Suprapubic skin (tissue), 4 donors: ENCODE results near the gene CFD.

Source experiments
- EP300 ChIP-seq: sonication (generic); formaldehyde crosslinking; IDR thresholded peaks from one replicate; pipeline ENCODE4 v1.6.1; 2017; ENCODE audit warnings: antibody characterized with exemption
- POLR2A ChIP-seq, 2 donors: fragments of 450-650 bp; IDR thresholded peaks; one replicate each; pipeline ENCODE4 v1.6.1; 2017; ENCODE audit warnings: antibody characterized with exemption in 2 of 2, mild to moderate bottlenecking in 2 of 2, moderate library complexity in 2 of 2
- POLR2AphosphoS5 ChIP-seq, 3 donors: sonication (generic); formaldehyde crosslinking; IDR thresholded peaks; one replicate each; pipeline ENCODE4 v1.6.1; 2017; ENCODE audit warnings: antibody characterized with exemption in 3 of 3
- TF ChIP-seq, protein P1 (sequence below), 2 donors: fragments of 200-600 bp in 1 of 2; fragments of 450-650 bp in 1 of 2; sonication (generic) in 1 of 2; IDR thresholded peaks; one replicate each; pipeline ENCODE4 v1.5.1; 2016 to 2019; ENCODE audit warnings: antibody characterized with exemption in 2 of 2, mild to moderate bottlenecking in 1 of 2, moderate library complexity in 1 of 2

DNA sequence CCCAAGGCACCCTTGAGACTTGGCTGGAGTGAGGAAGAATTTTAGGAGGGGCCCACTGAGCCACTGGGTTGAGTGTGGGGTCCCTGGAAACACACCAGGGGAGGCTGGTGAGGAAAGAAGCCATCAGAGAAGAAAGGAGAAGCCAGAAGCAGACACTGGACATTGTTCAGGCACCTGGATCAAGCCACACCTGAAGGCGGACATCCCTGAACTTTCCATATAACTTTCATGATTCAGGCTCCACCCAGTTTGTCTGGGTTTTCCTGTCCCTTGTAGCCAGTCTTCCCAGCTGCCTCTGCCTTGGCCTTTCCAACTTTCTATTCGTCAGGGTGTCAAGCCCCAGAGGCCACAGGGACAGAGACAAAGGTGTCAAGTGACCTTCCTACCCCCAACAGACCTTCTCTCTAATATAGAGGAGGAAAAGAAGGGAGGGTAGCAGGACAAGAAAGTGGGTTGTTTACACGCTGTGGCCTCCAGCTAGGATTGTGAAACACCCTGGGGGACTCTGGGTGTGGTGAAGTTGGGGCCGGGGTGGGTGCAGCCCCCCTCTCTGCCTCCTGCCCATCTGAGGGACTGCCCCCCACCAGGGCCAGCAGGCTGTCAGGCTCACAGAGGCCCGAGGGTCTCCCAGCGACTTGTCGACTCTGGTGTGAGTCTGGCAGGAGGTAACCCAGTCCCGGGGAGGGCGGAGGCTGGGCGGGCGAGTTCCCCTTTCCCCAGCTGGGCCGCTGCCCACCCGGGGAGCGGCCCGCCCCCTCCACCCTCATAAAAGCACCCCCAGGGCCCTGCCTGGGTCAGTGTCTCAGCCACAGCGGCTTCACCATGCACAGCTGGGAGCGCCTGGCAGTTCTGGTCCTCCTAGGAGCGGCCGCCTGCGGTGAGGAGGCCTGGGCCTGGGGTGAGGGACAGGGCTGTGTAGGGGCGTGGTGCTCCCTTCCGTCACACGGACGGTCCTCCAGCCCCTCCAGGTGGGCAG, at the start of gene CFD:
- TF ChIP-seq, protein P1, sequence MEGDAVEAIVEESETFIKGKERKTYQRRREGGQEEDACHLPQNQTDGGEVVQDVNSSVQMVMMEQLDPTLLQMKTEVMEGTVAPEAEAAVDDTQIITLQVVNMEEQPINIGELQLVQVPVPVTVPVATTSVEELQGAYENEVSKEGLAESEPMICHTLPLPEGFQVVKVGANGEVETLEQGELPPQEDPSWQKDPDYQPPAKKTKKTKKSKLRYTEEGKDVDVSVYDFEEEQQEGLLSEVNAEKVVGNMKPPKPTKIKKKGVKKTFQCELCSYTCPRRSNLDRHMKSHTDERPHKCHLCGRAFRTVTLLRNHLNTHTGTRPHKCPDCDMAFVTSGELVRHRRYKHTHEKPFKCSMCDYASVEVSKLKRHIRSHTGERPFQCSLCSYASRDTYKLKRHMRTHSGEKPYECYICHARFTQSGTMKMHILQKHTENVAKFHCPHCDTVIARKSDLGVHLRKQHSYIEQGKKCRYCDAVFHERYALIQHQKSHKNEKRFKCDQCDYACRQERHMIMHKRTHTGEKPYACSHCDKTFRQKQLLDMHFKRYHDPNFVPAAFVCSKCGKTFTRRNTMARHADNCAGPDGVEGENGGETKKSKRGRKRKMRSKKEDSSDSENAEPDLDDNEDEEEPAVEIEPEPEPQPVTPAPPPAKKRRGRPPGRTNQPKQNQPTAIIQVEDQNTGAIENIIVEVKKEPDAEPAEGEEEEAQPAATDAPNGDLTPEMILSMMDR (IDR thresholded peaks at IDR 0.05) = no peak
- TF ChIP-seq POLR2A (IDR thresholded peaks at IDR 0.05) = peak; percentile 78 to 92
- TF ChIP-seq POLR2AphosphoS5 (IDR thresholded peaks at IDR 0.05) = peak in 2 of 3 donors; percentile 24 to 36
- TF ChIP-seq EP300 = no peak
